ENCODE results near the gene BRD3.

BRD3 gene

GRCh38 chr9:134024828-134025605 is 42.8 kb downstream of the BRD3 start, which contains the start of gene BRD3OS:
Gene BRD3OS, plus strand, starts transcription at chr9:134025481. Its CDS starts 1,267 bp downstream, at chr9:134026748.
- peak; percentile 98 for DNase-seq (ENCODE audit: low read depth, low spot score)

- no peak for DNase-seq (ENCODE audit: low read depth, low spot score)
Measured at GRCh38 chr9:134024214-134024792, 43.5 kb downstream of the BRD3 start.

GRCh38 chr9:134014946-134015345 is 52.9 kb downstream of the BRD3 start:
- DNase-seq (ENCODE audit: low read depth, low spot score), result no peak

GRCh38 chr9:134011401-134011800 is 56.4 kb downstream of the BRD3 start:
- no peak for DNase-seq (ENCODE audit: low read depth, low spot score)

- no peak for DNase-seq (ENCODE audit: low read depth, low spot score)
Measured at GRCh38 chr9:134010310-134011173, 57.3 kb downstream of the BRD3 start.

GRCh38 chr9:134007571-134007970 is 60.3 kb downstream of the BRD3 start:
- no peak for DNase-seq (ENCODE audit: low read depth, low spot score)

- no peak for DNase-seq (ENCODE audit: low read depth, low spot score)
Measured at GRCh38 chr9:134007150-134007549, 60.7 kb downstream of the BRD3 start.

GRCh38 chr9:134005381-134005780 is 62.4 kb downstream of the BRD3 start:
- DNase-seq (ENCODE audit: low read depth, low spot score), result no peak

GRCh38 chr9:134004881-134005280 is 62.9 kb downstream of the BRD3 start:
- DNase-seq (ENCODE audit: low read depth, low spot score), result no peak

- DNase-seq (ENCODE audit: low read depth, low spot score), result no peak
Measured at GRCh38 chr9:134004131-134004873, 63.5 kb downstream of the BRD3 start.

- no peak for DNase-seq (ENCODE audit: low read depth, low spot score)
Measured at GRCh38 chr9:134003237-134003636, 64.6 kb downstream of the BRD3 start.

- DNase-seq (ENCODE audit: low read depth, low spot score), result no peak
Measured at GRCh38 chr9:134002796-134003195, 65.0 kb downstream of the BRD3 start.

GRCh38 chr9:133999851-134000265 is 68.0 kb downstream of the BRD3 start:
- DNase-seq (ENCODE audit: low read depth, low spot score), result no peak

GRCh38 chr9:133998915-133999595 is 68.8 kb downstream of the BRD3 start:
- no peak for DNase-seq (ENCODE audit: low read depth, low spot score)

- DNase-seq (ENCODE audit: low read depth, low spot score), result no peak
Measured at GRCh38 chr9:133997584-133997983, 70.2 kb downstream of the BRD3 start.

GRCh38 chr9:133996531-133997520 is 71.0 kb downstream of the BRD3 start:
- DNase-seq (ENCODE audit: low read depth, low spot score), result no peak

GRCh38 chr9:133995012-133995896 is 72.6 kb downstream of the BRD3 start:
- no peak for DNase-seq (ENCODE audit: low read depth, low spot score)

GRCh38 chr9:133994353-133995011 is 73.3 kb downstream of the BRD3 start:
- DNase-seq (ENCODE audit: low read depth, low spot score), result peak; percentile 89
